DMS114 treated with DMSO at 0.1 percent for 48 hours (cell line): ENCODE results near the gene ANO10.
"Not testable (repeated sequence)": the region's sequence is repeated elsewhere in the genome, so short reads cannot be mapped to it uniquely, and the experiment has no call there.

Experiments
- DNase-seq: peaks from one replicate; lab custom pipeline; 2025; ENCODE audit not compliant: unreplicated experiment; lab: John Stamatoyannopoulos, UW

ANO10 gene, protein sequence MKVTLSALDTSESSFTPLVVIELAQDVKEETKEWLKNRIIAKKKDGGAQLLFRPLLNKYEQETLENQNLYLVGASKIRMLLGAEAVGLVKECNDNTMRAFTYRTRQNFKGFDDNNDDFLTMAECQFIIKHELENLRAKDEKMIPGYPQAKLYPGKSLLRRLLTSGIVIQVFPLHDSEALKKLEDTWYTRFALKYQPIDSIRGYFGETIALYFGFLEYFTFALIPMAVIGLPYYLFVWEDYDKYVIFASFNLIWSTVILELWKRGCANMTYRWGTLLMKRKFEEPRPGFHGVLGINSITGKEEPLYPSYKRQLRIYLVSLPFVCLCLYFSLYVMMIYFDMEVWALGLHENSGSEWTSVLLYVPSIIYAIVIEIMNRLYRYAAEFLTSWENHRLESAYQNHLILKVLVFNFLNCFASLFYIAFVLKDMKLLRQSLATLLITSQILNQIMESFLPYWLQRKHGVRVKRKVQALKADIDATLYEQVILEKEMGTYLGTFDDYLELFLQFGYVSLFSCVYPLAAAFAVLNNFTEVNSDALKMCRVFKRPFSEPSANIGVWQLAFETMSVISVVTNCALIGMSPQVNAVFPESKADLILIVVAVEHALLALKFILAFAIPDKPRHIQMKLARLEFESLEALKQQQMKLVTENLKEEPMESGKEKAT

DNA sequence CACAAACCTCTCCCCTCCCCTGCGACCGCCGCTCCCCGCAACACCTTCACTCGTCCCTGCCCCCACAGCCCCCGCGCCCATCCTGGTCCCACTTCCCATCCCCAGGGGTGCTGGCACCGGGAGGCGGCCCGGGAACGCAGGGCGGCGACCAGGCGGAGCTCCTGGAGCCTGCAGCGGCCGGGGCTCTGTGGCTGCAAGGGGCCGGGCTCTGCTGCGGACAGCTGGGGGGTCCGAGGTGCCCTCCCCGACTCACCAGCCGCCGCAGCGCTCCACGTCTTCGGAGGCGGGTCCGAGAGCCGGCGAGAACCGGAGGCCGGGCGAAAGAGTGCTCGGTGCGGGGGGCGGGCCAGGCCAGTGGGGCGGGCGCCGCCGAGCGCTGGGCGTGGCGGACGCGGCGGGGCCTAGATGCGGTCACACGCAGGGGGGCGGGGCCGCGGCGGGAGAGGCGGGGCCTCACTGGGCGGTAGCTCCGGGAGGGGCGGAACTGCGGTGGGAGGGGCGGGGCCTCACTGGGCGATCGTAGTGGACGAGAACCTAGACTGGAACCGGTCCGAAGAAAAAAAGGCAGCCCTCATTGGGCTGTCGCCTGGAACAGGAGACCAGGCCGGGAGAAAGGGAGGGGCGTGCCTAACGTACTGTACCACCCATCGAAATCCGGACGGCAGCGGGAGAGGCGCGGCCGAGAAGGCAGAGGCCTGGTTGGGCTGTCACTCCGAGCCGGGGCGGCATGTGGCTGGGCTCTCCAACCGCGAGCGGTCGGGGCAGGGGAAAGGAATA lies at the start of gene ANO10:
TSS of gene ANO10 (minus strand) at position 356 of the 777 bp plus-strand sequence. CDS start 16,159 bp downstream, outside the sequence.
- DNase-seq, result peak; percentile 96

DNA sequence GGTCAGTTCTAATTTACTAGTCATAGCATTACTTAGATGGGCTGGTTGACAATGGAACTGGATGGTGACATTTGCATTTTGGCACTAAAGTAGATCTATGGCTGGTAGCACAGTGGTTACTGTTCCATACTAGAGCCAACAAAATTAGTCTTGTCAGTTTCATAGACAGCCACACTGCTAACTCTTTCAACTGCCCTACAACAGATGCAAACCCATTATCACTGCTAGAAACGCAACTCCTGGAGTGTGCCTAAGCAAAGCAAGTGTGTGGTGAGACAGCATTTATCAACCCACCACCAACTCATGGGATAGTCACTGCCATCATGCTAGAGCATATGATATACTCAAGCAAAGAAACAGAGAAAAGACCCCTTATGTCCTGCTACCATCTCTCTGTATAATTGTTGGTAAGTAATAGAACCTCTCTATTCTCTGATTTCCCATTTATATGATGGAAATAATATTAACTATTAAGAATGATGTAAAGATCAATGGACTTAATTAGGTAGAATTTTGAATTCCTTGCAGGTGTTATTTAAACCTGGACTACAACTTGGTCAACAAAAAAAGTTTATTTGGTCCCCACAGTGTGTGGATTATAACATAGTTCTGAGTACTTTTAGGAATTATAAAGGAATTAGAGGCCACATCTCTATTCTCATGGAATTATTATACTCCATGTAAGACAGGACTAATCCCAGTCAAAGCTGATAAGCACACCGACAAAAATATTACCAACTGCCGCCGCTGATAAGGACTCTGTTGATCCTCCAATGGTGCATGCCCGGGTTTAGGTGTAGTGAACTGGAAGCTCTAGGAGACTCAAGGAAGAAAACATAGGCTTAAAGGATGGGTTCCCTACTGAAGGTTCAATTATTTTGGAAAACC lies 49.1 kb upstream of the ANO10 start:
- no peak for DNase-seq

DNA sequence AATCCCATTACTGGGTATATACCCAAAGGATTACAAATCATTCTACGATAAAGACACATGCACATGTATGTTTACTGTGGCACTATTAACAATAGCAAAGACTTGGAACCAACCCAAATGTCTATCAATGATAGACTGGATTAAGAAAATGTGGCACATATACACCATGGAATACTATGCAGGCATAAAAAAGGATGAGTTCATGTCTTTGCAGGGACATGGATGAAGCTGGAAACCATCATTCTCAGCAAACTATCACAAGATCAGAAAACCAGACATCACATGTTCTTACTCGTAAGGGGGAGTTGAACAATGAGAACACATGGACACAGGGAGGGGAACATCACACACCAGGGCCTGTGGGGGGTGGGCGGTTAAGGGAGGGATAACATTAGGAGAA lies 43.2 kb upstream of the ANO10 start:
- DNase-seq, result not testable (repeated sequence)

DNA sequence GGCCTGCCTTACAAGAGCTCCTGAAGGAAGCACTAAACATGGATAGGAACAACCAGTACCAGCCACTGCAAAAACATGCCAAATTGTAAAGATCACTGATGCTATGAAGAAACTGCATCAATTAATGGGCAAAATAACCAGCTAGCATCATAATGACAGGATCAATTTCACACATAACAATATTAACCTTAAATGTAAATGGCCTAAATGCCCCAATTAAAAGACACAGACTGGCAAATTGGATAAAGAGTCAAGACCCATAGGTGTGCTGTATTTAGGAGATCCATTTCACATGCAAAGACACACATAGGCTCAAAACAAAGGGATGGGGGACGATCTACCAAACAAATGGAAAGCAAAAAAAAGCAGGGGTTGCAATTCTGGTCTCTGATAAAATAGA lies 39.6 kb upstream of the ANO10 start:
- DNase-seq, result not testable (repeated sequence)

DNA sequence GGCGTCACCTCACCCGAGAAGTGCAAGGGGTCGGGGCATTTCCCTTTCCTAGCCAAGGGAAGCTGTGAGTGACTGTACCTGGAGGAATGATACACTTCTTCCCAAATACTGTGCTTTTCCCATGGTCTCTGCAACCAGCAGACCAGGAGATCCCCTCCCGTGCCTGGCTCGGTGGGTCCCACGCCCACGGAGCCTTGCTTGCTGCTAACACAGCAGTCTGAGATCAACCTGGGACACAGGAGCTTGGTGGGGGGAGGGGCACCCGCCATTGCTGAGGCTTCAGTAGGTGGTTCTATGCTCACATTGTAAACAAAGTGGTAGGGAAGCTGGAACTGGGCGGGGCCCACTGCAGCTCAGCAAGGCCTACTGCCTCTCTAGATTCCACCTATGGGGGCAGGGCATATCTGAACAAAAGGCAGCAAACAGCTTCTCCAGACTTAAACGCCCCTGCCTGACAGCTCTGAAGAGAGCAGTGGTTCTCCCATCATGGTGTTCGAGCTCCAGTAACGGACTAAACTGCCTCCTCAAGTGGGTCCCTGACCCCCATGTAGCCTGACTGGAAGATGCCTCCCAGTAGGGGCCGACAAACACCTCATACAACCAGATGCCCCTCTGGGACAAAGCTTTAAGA lies 37.6 kb upstream of the ANO10 start:
- no peak for DNase-seq

DNA sequence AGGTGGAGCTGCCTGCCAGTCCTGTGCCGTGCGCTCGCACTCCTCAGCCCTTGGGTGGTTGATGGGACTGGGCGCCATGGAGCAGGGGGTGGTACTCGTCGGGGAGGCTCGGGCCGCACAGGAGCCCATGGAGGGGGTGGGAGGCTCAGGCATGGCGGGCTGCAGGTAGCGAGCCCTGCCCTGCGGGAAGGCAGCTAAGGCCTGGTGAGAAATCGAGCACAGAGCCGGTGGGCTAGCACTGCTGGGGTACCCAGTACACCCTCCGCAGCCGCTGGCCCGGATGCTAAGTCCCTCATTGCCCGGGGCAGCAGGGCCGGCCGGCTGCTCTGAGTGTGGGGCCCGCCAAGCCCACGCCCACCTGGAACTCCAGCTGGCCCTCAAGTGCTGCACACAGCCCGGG lies 34.6 kb upstream of the ANO10 start:
- not testable (repeated sequence) for DNase-seq

DNA sequence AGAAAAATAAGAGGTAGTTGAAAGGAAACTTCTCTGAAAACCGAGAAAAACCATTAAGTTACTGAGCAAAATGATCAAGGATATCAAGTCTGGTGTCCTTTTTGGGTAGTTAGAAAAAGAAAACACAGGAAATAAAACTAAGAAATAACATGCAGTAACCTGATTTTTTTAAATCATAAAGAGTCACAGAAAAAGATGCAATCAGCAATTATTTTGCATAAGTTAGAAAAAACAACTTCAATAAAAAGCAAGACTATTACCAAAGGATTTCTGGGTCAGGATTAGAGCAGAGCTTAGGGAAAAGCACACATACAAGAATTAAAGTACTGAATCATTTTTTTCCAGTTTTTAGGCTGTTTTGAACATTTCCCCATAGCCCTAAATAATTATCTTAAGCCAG lies 28.5 kb upstream of the ANO10 start:
- no peak for DNase-seq

DNA sequence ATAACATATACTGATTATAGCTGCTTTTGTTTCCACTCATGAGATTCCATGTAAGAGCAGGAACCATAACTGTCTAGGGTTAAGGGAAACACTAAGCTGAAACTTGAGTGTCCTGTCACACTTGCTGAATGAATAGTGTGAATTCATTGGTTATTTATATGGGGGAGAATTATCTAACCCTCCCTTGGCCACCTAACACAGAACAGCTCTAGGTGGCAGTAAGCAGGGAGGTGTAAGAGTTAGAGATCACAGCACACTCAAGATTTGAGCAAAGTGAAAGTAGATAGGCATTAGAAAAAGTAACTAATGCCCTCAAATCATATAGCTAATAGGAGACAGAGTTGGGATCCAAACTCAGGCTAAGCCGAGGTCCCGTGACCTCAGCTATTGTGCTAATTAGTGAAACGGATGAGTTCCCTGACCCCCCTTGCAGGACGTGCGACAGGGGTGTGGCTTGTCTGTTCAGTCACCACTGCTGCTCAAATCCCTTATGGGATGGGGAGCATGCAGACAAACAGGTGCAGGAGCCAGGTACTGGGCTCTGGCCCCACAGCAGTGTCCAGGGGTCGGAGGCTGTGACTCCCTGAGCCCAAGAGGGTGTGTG lies 27.7 kb upstream of the ANO10 start:
- no peak for DNase-seq

DNA sequence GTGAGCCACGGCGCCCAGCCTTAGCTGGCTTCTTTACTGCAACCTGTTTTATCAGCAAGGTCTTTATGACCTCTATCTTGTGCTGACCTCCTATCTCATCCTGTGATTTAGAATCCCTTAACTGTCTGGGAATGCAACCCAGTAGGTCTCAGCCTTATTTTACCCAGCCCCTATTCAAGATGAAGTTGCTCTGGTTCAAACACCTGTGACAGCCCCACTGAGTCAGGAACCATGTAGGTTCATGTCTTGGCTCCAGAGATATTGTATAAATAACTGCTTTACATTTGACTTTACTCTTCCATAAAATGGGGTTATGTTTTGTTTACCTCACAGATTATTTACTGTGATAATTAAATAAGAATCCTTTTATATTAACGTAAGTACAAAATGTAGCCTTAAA lies 27.1 kb upstream of the ANO10 start:
- DNase-seq, result no peak

DNA sequence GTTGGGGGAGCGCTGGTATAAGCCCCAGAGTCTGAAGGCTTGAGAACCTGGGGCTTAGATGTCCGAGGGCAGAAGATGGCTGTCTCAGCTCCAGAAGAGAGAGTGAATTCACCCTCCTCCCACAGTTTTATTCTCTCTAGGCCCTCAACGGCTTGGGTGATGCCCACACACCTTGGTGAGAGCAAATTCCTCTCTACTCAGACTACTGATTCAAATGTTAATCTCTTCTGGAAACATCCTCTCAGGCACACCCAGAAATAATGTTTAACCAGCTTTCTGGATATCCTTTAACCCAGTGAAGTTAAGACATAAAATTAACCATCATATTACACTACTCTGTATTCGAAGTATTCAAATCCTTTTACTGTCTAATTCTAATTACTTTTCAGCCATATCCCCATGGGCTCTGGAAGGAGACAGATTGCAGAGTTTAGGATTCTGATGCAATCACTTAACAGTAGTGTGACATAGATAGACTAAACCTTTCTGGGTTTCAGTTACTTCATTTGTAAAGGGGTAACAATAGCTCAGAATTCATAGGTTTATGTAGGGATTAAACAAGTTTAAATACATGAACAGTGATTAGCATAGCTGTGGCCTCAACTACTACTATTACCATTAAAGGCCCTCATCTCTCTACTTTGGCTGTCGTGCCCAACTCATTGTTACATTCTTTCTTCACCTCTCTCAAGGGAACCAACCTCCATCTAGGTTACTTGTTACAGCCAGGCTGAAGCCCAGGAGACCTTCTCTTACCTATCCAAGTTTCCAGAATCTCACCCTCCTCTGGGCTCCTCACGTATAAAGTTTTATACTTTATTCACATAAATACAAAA lies 25.7 kb upstream of the ANO10 start:
- DNase-seq, result no peak

DNA sequence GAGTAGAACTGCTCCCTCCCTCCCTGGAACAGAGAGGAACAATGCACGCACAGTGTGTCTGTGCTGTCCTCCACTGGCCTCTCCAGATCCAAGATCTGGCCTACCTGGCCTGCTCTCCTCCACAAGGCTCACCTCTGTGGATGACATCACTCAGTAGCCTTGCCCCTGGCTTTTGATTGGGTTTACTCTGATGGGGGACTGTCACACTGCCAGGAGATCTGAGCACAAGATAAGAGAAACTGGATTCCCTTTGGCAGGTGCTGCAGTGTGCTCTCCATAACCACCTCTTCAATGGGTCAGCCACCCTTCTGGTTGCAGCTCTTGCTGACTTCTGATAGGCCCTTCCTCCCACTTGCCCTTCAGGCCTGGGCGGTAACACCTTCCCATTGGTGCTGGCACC lies 22.6 kb upstream of the ANO10 start:
- no peak for DNase-seq

DNA sequence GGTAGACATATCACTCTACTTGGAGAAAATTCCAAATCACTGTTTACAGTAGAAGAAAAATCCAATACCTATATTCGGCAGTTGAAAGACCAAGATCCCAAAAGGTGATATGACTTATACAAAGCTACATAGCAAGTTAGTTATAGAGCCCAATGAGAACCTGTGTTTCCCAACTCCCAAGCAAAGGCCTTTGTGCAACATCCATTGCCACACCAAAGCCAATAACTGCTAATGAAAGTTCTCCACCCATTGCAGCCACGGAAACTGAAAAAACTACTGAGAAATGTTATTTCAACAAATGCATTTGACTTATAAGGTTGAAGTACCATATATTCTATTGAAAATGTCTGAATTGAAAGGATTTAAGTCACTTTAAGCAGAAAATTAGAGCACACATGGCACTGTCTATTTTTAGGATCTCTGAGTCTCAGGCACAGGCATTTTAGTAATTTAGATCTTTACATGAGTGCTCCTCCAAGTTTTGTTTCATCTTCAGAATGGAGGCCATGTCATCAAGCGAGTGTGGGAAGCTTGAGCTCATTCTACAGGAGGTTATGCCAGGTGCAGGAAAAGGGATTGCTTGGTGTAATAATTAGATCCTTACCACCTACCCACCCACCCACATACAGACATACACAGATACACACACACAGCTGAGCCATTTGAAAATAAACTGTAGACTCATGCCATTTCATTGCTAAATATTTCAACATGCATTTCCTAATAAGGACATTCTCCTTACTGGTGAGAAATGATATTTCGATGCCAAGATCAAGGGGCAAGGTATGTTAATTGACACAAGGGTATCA lies 19.7 kb upstream of the ANO10 start:
- DNase-seq, result no peak

DNA sequence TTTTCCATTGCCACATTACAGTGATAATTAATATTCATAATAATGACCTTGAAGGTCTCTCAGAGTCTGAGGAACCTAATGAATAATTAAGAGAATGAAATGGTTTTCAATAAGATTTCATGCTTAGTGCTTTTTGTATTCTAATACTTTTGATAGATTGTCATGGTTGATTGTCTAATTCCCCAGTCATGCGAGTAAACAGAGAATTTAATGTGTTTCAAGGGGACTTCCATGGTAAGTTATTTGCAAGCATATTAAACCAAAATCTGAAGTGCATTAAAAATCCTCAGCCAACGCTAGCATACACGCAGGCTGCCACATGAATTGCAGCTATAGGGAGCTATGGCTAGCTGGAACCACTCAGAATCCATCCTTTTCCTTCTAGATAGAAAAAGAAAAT lies 18.9 kb upstream of the ANO10 start:
- DNase-seq, result no peak

DNA sequence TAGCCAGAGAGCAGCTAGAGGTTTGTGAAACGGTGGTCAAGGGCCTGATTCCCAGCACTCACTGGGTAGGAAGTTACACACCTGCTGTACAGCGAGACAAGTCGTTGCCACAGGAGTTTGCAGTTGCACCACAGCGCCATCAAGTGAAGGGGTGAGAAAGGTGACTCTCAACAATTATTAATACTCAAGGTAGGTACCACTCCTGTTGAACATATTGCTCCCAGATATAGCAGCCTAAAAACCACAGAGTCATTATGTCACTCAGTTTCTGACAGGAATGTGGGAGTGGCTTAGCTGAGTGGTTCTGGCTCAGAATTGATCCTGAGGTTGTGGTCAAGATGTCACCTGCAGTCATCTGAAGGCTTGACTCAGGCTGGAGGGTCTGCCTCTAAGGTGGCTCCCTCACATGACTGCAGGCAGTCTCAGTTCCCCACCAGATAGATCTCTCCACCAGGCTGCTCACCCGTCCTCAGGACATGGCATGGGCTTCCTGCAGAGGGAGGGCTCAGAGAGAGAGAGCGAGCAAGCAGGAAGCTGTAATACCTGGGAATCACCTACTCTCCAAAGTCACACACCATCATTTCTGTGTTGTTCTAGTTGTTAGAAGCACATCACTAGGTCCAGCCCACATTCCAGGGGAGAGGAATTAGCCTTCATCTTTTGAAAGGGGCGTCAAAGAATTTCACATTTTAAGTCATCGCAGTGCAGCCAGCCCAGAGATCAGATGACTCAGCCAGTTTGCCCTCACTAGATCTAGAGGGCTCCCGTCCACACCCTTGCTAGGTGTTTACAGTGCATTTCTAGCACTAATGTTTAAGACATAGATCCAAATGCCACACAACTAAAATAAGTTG lies 17.0 kb upstream of the ANO10 start:
- DNase-seq, result no peak

DNA sequence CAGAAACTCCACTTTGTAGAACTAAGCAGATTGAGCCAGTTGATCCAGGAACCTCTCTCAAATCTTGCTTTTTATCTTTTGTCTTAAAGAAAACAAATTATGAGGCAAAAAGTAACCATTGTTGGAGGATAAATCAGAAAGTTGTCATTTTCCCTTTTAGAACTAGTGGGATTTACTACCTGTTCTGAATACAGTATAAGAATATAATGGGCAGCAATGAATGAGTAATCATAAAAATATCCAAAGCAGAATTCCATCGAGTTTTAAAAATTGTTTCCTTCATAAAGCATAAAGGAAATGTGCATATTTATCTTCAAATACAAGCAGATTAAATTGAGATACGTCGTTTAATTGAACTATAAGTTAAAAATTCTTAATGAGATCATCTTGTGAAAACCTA lies 15.9 kb upstream of the ANO10 start:
- no peak for DNase-seq

DNA sequence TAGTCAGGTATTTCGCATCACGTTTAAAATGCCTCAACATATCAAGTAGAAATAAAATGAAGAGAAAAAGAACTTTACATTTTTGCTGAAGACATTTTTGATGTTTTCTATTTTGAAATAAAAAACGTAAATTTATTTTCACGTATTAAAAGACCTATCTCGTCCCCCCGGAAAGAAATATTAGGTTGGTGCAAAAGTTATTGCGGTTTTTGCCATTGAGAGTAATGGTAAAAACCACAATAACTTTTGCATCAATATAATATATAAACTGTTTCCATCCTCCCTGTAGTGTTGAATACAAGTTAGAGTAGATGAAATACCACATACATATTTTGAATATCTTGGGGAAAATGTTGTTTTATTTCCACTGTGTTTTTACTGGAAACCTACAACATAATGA lies 11.2 kb upstream of the ANO10 start:
- no peak for DNase-seq

DNA sequence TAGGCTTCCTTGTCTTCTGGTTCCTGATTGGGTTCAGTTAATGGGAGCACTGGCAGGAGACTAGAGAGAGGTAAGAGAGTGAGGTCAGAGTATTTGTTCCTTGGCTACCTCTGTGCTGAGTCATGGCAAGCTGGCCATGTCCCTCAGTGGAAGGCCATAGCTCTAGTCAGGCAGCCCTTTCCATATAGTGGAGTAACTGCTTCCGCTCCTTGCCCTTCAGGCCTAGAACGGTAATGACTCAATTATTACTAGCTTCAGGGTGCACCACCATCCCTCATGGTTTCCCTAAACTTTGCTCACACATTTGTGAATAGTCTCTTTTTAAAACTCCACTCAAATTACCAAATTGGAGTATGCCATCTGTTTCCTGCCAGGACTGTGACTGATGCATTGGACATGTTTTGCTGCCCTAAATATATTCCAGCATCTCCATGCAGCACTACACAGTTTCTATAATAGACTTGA lies 10.5 kb upstream of the ANO10 start:
- no peak for DNase-seq
